ENCODE measurements around the gene PLEKHG5.

GRCh38 chr1:6465461-6466005, 25.9 kb downstream of the PLEKHG5 start:
- no peak for TF ChIP-seq EP300 (IDR thresholded peaks at IDR 0.05; ENCODE audit: low read depth)
- TF ChIP-seq CTCF (IDR thresholded peaks at IDR 0.05): no peak
- TF ChIP-seq POLR2AphosphoS5 (IDR thresholded peaks at IDR 0.05): no peak
- TF ChIP-seq POLR2A (IDR thresholded peaks at IDR 0.05): no peak

Data from transverse colon (tissue), 4 donors.